Measurements from ENCODE around the gene SPTBN2.

GRCh38 chr11:66694056-66694410, 35.0 kb downstream of the SPTBN2 start:
- TF ChIP-seq CTCF (IDR thresholded peaks at IDR 0.05) (no peak), POLR2A (IDR thresholded peaks at IDR 0.05) (no peak), POLR2AphosphoS5 (IDR thresholded peaks at IDR 0.05; ENCODE audit: insufficient read depth in 1 of 2, low read depth in 1 of 2) (no peak)

Data from vagina (tissue), 2 donors.